ENCODE results near the gene TUBA4A.
"Not testable (repeated sequence)": the region's sequence is repeated elsewhere in the genome, so short reads cannot be mapped to it uniquely, and the experiment has no call there.

DNA sequence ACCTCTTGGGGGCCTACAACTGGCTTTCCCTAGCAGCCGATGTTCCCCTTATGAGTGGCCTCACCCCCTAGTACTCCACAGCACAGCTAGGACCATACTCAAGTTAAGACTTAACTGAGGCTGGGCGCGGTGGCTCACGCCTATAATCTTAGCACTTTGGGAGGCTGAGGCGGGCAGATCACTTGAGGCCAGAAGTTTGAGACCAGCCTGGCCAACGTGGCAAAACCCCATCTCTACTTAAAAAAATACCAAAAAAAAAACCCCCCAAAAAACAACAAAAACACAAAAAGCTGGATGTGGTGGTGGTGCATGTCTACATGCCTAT, 33.4 kb upstream of the TUBA4A start:
- TF ChIP-seq, protein P1, sequence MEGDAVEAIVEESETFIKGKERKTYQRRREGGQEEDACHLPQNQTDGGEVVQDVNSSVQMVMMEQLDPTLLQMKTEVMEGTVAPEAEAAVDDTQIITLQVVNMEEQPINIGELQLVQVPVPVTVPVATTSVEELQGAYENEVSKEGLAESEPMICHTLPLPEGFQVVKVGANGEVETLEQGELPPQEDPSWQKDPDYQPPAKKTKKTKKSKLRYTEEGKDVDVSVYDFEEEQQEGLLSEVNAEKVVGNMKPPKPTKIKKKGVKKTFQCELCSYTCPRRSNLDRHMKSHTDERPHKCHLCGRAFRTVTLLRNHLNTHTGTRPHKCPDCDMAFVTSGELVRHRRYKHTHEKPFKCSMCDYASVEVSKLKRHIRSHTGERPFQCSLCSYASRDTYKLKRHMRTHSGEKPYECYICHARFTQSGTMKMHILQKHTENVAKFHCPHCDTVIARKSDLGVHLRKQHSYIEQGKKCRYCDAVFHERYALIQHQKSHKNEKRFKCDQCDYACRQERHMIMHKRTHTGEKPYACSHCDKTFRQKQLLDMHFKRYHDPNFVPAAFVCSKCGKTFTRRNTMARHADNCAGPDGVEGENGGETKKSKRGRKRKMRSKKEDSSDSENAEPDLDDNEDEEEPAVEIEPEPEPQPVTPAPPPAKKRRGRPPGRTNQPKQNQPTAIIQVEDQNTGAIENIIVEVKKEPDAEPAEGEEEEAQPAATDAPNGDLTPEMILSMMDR (IDR thresholded peaks at IDR 0.05 in 4 of 5, conservative IDR thresholded peaks at IDR 0.05 in 1 of 5), result not testable (repeated sequence)
- not testable (repeated sequence) for TF ChIP-seq POLR2A (IDR thresholded peaks at IDR 0.05)

Data from gastrocnemius medialis (tissue), 4 donors.